ENCODE results near the gene GNAI3. TPM values are rescaled to one million over a fixed set of nuclear protein-coding genes. Genes with fewer than 3 reads are reported as not detected.

Gene GNAI3
- total RNA-seq (2021): 9.8 and 9.9 TPM in 2 replicates
- long read RNA-seq, full-length matches to known transcripts: 1,355 of 1,382 reads
- long read RNA-seq, partial matches to known transcripts: 10 of 1,382 reads
- long read RNA-seq, other reads (novel, unspliced or antisense): 17 of 1,382 reads

GRCh38 chr1:109548321-109549267, at the start of gene GNAI3:
TSS of gene GNAI3 (plus strand) at chr1:109548615. CDS start at chr1:109548721, 106 bp downstream.
- Histone ChIP-seq H4K20me1 (ENCODE audit: control insufficient read depth, insufficient read depth, insufficient read length) (no peaks in the 10 kb centered on the region), H3K14ac (ENCODE audit: insufficient read depth, low read length) (peak within 1 kb of the TSS; percentile 79), H3K23ac (ENCODE audit: insufficient read length, low read depth, low read length) (no peak within 1 kb of the TSS), H3K79me1 (ENCODE audit: insufficient read depth, low read depth, low read length, poor library complexity, severe bottlenecking) (no peaks in the 10 kb centered on the region), H2BK15ac (ENCODE audit: low read depth, low read length) (no peak within 1 kb of the TSS), H4K91ac (ENCODE audit: insufficient read length, low read depth, low read length) (no peak within 1 kb of the TSS), H2BK120ac (ENCODE audit: low read depth, low read length, poor library complexity, severe bottlenecking) (no peak within 1 kb of the TSS), H2BK12ac (ENCODE audit: insufficient read length, low read depth, low read length) (no peak within 1 kb of the TSS), H3K27me3 (ENCODE audit: insufficient read depth, low read length) (no peaks in the 10 kb centered on the region), H2AFZ (ENCODE audit: low read length) (no peak within 1 kb of the TSS), H3K4me1 (ENCODE audit: insufficient read depth, low read length) (no peaks in the 10 kb centered on the region; the same call in 1 of the 2 replicates), H2AK5ac (ENCODE audit: insufficient read length, low read length) (no peak within 1 kb of the TSS), H3K79me2 (ENCODE audit: insufficient read depth, low read length) (peaks cover 18% of the 10 kb centered on the region; the same call in 1 of the 2 replicates), H3K23me2 (ENCODE audit: insufficient read length, low read depth, low read length, poor library complexity, severe bottlenecking) (peaks cover 7% of the 10 kb centered on the region), H3K9ac (ENCODE audit: extremely low read depth, insufficient read length, low read length) (peak within 1 kb of the TSS; percentile 91), H4K5ac (ENCODE audit: insufficient read length, low read depth, low read length) (peak within 1 kb of the TSS; percentile 56), H2BK20ac (ENCODE audit: low read depth, low read length, poor library complexity, severe bottlenecking) (no peak within 1 kb of the TSS), H3K4me2 (ENCODE audit: insufficient read depth, insufficient read length, low read length) (peak within 1 kb of the TSS; percentile 94), H2BK5ac (ENCODE audit: insufficient read length, low read length) (peak within 1 kb of the TSS; percentile 12), H4K8ac (replicated peaks; ENCODE audit: insufficient read length, low read depth, low read length) (no peak within 1 kb of the TSS), H3K18ac (ENCODE audit: insufficient read length, low read depth, low read length) (peak within 1 kb of the TSS; percentile 89), H3K56ac (ENCODE audit: insufficient read length, low read depth, low read length) (no peak within 1 kb of the TSS), H3K4ac (ENCODE audit: low read depth, low read length) (no peak within 1 kb of the TSS), H3K9me3 (ENCODE audit: control insufficient read depth, low read depth, low read length) (no peaks in the 10 kb centered on the region), H3T11ph (ENCODE audit: low read length) (no peak within 1 kb of the TSS), H3K27ac (ENCODE audit: insufficient read length, low read depth, low read length) (no peak within 1 kb of the TSS)
- peak within 1 kb of the TSS; percentile 92 to 99 for H3K4me3 Mint-ChIP-seq
- H3K4me1 Mint-ChIP-seq: peaks cover 32% of the 10 kb centered on the region in 2 experiments
- H3K9me3 Mint-ChIP-seq: no peaks in the 10 kb centered on the region
- peaks cover 3% of the 10 kb centered on the region; the same call in 1 of the 2 replicates for H3K27me3 Mint-ChIP-seq (ENCODE audit: low read depth)
- no peak for TF ChIP-seq CTCF (conservative IDR thresholded peaks at IDR 0.05)
- WGBS (ENCODE audit: extremely low coverage, insufficient read length, low lambda C conversion rate): no CpG with 5 or more reads among the region's 68 CpGs
- peak; percentile 95 for DNase-seq
- peak within 1 kb of the TSS; percentile 95 to 99 (median 96) for H3K27ac Mint-ChIP-seq
- no peaks in the 10 kb centered on the region for H3K36me3 Mint-ChIP-seq (ENCODE audit: insufficient read depth in 1 of 3, low read depth in 3 of 3)

Data from H9 (cell line).